GM12864 (cell line): ENCODE data around the gene TSPO.

Experiments
- DNase-seq: peaks from one replicate; pipeline ENCODE4 v3.0.0-alpha.2; 2011; ENCODE audit warnings: low read depth
- H3K4me3 ChIP-seq: 2 replicates; pipeline ENCODE4 v1.5.1; 2011; ENCODE audit warnings: mild to moderate bottlenecking, low read depth, low read length, control low read depth
- TF ChIP-seq, protein P1 (sequence below): IDR thresholded peaks from 2 replicates; pipeline ENCODE4 v1.5.1; 2011; ENCODE audit warnings: low read depth, mild to moderate bottlenecking, moderate library complexity, low read length, control low read depth, inconsistent platforms; ENCODE audit errors: missing control alignments

TSPO gene

DNA sequence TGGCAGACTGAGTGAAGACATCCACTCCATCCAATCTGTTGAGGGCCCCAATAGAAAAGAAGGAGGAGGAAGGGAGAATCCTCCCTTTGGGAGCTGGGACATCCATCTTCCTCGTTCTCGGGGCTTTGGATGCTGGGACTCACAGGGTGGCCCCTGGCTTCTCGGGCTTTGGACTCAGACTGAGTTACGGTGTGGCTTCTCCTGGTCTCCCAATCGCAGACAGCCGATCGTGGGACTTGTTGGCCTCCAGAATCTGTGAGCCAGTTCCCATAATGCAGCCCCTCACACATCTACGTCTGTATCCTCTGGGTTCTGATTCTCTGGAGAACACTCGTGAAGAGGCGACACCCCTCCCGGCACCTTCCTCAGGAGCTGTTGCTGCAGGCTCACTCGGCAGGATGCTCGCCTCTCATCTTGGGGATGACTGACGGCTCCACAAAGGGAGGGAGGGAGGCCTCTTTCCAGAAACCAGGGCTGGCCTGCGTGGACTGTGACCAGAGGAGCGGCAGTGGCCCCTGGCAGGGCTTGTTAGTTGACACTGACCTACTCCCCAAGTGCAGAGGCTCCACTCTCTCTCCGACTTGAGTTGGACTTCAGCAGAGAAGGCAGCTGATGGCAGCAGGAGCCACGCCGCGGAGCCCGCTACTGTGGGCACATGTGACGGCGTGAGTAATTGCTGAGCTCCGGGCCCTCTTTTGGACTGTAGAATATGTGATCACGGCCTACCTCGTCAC, 50.3 kb downstream of the TSPO start:
- TF ChIP-seq, protein P1, sequence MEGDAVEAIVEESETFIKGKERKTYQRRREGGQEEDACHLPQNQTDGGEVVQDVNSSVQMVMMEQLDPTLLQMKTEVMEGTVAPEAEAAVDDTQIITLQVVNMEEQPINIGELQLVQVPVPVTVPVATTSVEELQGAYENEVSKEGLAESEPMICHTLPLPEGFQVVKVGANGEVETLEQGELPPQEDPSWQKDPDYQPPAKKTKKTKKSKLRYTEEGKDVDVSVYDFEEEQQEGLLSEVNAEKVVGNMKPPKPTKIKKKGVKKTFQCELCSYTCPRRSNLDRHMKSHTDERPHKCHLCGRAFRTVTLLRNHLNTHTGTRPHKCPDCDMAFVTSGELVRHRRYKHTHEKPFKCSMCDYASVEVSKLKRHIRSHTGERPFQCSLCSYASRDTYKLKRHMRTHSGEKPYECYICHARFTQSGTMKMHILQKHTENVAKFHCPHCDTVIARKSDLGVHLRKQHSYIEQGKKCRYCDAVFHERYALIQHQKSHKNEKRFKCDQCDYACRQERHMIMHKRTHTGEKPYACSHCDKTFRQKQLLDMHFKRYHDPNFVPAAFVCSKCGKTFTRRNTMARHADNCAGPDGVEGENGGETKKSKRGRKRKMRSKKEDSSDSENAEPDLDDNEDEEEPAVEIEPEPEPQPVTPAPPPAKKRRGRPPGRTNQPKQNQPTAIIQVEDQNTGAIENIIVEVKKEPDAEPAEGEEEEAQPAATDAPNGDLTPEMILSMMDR: no peak
- H3K4me3 ChIP-seq: no peak overlapping the region
- DNase-seq: no peak

DNA sequence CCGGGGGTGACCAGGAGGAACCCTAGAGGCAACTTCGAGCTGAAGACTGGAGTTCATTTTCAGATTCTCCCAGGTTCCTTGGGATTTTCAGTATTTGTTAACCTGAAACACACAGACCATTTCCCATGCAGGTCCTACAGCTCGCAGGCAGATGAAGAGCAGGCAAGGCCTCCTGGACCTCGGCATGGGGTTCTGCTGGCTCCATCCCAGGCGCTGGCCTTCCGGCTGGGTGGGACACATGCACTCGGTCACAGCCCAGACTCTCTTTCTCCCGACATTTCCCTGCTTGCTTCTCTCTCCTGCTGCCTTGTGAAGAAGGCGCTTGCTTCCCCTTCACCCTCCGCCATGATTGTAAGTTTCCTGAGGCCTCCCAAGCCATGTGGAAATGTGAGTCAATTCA, 51.0 kb downstream of the TSPO start:
- no peak for DNase-seq
- H3K4me3 ChIP-seq: no peak overlapping the region
- TF ChIP-seq, protein P1: no peak

DNA sequence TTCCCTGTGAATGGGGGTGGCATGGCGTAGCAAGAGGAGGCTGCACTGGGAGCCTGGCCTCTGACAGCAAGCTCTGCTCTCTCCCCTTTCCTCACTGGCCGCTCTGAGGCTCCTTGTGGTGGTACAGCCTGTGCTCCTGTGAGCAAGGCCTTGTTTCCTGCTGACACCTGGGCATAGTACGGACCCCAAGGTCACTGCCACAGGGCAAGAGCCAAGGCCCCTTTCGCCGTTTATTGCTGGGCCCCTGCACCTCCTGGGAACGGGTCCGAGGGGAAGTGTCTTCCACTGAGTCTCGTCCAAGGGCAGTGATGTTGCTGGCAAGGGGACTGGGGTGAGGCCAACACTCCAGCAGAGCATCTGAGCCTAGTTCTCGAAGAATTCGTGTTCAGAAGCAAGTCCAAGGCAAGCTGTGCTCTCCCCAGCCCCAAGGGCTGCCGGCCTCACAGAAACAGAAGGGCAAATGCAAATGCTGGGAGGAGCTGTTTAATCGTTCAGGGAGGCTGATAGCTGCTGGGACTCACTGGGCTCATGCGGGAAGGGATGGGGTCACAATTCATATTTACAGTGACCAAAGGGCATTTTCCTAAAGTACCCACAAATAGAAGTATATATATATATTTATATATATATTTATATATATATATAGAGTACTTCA, 51.5 kb downstream of the TSPO start:
- TF ChIP-seq, protein P1: no peak

DNA sequence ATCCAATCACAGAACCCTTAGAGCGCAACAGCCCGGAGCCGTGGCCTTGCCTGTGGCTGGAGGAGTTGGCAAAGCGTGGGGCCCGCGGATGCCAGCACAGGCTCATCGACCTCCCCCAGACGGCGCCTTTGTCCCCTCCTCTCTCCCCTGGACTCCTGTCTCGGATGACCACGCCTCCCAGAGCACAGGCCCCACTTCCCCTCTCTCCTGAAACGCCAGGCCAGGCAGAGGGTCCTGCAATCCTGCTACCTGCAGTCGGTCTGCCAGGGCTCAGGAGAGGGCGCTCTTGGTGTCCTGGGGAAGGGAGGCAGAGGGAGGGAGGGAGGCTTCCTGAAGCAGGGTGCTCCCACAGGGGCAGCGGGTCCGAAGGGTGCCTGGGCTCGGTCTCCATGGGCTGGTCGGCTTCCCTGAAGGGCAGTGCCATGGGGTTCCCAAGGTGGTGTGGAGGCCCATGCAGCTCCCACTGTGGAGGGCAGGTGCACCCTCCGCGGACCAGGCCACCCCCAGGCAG, 52.2 kb downstream of the TSPO start:
- no peak overlapping the region for H3K4me3 ChIP-seq
- no peak for DNase-seq
- TF ChIP-seq, protein P1: no peak

More for the DNA sequence above, 51.5 kb downstream of the TSPO start:
- no peak for DNase-seq
- no peak overlapping the region for H3K4me3 ChIP-seq

DNA sequence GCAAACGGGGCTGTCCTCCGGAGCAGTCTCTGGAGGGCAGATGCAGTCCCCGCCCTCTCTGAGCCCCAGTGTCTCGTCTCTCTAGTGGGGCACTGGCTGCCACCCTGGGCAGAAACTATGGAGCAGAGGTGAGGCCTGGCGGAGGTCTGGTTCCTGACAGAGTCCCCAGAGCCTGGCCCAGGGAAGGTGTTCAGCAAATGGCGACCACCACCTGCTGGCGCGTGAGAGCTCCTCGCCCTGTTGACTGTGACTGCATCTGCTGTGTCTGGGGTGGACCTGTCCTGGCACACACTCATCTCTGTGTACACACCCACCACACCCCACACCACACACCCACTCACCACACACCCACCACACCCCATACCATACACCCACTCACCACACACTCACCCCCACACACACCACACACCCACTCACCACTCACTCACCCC, 53.9 kb downstream of the TSPO start:
- DNase-seq: no peak
- TF ChIP-seq, protein P1: no peak
- no peak overlapping the region for H3K4me3 ChIP-seq

DNA sequence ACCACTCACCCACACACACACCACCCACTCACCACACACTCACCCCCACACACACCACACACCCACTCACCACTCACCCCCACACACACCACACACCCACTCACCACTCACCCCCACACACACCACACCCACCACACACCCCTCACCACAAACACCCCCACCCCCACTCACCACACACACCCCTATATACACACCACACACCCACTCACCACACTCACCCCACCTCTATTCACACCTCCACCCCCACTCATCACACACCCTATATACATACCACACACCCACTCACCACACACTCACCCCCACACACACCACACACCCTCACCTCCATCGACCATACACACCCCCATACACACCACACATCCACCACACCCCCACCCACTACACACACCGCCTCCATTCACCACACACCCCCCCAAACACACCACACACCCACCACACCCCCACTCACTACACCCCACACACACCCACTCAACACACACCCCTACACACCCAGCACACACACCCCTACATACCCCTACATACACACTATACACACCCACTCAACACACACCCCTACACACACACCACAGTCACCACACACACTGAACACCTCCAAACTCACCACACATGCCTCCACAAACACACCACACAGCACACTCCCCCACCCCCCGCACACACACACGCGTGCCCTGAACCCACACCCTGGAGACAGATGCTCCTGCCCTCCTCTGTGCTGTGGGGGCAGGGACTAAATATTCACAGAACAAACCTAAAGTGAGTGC, 54.6 kb downstream of the TSPO start:
- TF ChIP-seq, protein P1: no peak
- DNase-seq: no peak
- no peak overlapping the region for H3K4me3 ChIP-seq
